Activated T-cell treated with anti-CD3 and anti-CD28 coated beads for 4 hours (primary cell): ENCODE results near the gene BARX1.
"Not testable (repeated sequence)": the region's sequence is repeated elsewhere in the genome, so short reads cannot be mapped to it uniquely, and the experiment has no call there.

ENCODE experiments used
- DNase-seq: peaks from one replicate; pipeline ENCODE4 v3.0.0-alpha.2; 2020

The BARX1 gene

DNA sequence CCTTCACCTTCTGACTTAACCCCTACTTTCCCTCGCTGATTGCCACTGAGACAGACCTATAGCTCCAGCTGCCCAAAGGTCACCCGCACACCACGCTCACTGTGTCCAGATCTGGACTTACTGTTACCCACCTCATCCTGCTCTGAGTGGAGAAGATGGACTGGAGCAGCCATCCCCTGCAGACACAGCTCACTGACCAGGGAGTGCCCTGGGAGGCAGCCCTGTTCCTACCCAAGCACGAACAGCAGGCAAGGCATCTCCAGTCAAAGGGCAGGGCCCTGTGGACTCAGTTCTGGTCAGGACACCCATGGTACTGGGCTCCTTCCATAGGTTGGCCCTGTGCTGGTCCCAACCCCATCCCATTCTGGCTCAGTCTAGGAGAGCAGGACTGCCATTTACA, 9.5 kb upstream of the BARX1 start:
- no peak for DNase-seq

DNA sequence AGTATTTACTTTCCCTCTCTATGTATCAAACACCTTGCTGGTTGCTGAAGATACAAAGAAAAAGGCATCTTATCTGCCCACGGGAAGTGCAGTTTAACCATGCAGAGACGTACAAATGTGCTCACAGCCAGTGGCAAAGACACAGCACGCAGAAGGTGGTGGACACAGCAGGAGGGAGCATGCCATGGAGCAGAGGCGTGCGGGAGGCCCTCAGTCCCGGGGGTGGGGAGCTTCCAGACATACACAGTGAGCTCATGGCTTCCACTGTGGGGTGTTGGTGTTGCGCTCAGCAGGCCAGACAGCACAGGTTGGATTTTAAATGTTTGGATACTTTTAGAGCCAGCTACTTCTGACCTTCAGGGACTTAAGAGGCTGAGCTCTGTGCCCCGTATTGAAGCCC, 8.8 kb upstream of the BARX1 start:
- no peak for DNase-seq

DNA sequence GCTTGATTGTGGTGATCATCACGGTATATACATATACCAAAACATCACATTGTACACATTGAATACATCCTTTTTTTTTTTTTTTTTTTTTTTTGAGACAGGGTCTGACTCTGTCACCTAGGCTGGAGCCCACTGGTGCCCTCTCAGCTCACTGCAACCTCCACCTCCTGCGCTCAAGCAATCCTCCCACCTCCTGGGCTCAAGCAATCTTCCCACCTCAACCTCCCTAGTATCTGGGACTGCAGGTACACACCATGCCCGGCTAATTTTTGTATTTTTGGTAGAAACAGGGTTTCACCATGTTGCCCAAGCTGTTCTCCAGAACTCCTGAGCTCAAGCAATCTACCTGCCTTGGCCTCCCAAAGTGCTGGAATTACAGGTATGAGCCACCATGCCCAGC, 8.3 kb upstream of the BARX1 start:
- DNase-seq, result not testable (repeated sequence)

DNA sequence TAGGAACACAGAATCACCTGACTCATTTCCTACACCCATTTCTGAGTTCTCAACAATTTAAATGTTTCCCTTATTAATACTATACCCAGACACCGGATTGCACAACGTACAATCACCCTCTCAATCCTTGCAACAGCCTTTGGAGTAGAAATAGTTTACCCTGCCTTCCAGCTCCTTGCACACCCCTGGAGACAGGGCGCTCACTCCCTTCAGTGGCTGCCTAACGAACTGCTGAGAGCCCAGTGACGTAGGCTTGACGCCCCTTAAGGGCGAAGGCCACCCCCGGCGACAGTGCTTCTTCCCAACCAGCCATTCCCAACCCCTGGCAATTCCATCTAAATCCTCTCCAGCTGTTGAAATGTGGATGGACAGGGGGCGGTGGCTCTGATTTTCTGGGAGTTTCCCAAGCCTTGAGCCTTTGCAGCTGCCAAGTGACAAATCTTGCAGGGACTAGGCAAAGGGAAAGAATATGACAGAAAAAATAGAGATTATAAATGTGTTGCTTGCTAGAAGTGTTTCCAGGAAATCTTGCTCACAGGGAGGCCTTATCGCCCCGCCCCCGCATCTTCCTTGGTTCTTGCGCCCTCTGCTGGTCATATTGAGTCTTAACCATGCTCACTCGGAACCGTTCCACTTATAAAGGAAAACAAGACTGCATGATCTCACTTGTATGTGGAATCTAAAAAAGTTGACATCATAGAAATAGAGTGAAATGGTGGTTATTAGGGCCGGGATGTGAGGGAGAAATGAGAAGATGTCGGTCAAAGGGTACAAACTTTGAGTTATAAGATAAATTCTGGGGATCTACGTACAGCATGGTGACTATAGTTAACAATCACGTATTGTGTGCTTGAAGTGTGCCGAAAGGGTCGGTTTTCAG, 7.6 kb upstream of the BARX1 start:
- DNase-seq, result peak; percentile 81

DNA sequence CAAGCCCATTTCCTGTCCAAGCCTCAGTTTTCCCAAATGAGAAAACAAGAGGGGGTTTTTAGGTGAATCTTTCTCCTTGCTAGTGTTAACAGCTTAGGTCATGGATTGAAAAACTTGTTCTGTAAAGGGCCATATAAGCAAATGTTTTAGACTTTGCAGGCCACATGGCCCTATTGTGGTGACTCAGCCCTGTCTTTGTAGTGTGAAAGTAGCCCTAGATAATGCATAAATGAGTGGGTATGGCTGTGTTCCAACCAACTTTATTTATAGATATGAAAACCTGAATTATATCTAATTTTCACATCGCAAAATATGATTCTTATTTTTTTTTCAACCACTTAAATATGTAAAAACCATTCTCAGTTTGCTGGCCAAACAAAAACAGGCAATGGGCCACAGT, 6.9 kb upstream of the BARX1 start:
- no peak for DNase-seq

DNA sequence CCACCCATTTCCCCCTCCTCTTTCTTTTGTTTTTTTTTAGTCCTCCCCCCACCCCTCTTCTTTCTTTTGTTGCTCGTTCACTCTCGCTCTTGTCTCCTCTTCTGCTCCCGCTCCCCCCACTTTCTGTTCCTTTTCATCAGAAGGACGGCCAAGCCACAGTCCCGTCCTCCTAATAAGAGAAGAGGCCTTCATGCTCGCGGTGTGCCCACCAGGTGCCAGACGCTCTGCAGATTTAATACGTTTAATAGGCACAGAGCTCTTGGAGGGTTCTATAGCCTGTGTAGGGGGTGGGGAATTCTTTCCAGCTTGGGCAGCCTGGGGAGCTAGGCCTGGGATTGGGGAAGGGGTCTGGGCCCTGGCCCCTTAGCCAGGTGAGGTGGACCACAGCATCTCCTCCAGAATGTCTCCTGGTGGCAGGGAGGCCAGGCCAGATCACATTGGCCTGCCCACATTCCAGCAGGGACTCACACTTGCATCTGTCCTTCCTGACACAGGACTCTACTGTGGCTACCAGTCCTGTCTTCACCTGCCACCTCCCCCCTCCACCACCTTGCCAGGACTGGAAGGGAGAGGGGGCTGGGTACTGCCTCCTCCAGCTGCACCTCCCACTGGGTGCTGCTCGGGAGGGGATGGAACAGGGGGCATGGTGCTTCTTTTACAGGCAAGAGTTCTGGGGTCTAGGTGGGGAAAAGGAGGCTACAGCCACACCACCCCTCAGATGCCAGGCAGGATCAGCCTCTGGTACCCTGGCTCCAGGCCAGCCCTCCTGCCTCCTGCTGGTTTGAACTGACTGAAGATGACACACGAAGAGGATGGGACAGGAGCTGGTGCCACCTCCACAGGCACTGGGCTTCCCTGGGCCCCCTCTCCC, 6.1 kb upstream of the BARX1 start:
- DNase-seq, result no peak

DNA sequence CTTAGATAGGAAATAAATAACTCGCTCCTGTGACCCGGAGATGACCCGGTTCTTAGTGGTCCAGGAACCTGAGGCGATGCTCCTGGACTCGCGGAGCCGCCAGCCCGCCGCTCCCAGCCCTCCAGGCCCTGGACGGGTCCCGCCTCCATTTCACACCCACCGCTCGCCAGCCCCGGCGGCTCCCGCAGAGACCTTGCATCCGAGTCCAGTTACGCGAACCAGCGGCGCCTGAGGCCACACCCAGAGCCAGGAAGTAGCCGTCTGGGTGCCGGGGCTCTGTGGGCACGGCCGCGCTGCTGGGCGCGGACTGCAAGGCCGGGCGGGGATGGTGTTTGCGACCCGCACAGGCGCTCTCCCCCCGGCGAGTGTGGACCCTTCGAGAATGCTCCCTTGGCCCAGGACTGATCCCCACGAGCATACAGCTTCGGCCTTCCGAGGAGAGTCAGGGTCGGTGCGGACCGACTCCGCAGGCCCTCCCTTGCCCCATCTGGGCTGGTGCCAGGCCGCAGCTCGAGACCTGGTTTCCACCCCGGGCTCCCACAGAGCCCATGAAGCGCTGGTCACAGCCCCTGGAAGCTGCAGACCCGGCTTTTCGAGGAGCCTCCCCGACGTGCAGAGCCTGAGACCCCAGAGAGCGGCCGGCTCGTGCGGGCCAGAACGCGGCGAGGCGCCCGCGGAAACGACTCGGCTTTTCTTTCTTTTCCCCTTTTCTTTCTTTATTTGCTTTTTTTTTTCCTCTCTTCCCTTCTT, 5.2 kb upstream of the BARX1 start:
- no peak for DNase-seq

DNA sequence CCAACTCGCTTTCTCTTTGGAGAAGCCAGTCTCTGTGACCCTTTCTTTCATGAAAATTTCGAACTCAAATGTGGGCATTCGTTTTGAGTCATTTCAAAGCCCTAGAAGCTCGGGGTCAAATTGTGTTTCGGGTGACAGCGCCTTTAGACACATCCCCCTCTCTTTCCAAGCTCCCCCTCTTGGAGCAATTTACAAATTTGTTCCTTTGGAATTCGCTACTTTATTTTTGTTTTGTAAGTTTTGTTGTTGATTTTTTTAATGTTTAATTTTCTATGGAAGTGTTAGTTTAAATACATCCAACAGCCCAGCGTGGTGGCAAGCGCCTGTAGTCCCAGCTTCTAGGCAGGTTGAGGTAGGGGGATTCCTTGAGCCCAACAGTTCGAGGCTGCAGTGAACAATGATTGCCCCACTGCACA, 4.6 kb upstream of the BARX1 start:
- DNase-seq, result no peak

DNA sequence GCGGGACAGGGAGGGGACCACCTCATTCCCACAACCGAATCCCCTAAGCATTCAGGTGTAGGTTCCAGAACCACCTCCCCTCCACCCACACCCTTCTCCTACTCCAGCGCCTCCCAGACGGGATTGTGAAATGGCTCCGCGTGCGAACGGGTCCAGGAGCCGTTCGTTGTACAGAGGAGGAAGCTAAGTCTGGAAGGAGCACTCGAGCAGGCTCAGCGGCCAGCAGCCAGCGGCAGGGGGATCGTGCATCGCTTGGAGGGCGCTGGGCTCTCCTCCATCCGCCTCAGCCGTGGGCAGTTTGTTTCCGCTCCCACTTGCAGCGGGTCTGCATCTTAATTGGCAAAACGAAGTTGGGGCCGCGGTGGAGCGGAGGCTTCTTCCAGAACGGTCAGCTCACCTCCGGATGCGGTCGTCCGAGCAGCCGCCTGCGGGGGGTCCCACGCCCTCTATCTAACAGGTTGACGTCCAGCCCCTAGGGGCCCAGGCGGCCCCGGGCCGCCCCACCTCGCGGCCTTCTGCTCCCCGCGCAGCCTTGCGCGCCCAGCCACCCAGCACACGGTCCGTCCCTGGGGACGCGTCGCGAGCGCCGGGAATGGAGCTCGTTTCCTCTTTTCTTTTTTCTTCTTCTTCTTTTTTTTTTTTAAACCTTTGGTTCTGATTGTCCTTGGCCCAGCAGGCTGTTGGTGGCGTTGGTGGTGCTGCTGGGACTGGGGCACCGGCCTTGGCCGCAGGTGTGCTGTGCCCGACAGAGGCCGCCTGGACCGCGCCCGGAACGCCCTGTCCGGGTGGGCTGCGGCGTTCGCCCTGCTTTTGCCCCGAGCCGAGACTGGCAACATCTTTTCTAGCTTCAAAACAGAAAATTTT, 3.9 kb upstream of the BARX1 start:
- no peak for DNase-seq

DNA sequence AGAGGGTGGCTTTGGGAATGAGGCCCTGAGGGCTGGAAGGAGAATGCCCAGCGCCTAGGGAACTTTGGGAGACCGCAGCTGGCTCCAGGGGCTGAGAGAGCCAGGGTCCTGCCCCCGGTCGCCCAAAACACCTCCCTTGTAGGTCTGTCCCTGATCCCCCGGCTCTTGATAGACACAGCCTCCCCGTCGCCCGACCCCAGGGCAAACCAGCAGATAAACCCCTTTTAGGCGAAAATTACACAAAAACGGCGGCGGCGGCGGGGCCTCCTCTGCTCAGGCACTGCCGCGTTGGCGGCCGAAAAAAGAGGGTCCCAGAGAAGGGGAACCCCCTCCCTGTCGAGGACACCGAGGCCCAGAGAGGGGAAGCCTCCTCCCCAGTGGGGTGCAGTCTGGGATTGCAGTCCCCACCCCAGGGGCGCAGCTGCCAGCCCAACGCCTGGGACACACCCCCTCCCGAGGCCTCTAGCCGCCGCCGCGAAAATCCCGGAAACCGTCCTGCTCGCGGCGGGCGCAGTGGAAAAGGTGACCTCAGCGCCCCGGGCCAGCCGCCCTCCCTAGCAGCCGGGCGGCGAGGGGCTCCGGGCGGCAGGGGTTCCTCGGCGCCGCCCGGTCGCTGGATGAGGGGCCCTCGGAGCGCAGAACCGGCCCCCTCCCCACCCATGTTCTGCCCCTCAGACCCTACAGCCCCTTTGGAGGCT, 3.1 kb upstream of the BARX1 start:
- no peak for DNase-seq

DNA sequence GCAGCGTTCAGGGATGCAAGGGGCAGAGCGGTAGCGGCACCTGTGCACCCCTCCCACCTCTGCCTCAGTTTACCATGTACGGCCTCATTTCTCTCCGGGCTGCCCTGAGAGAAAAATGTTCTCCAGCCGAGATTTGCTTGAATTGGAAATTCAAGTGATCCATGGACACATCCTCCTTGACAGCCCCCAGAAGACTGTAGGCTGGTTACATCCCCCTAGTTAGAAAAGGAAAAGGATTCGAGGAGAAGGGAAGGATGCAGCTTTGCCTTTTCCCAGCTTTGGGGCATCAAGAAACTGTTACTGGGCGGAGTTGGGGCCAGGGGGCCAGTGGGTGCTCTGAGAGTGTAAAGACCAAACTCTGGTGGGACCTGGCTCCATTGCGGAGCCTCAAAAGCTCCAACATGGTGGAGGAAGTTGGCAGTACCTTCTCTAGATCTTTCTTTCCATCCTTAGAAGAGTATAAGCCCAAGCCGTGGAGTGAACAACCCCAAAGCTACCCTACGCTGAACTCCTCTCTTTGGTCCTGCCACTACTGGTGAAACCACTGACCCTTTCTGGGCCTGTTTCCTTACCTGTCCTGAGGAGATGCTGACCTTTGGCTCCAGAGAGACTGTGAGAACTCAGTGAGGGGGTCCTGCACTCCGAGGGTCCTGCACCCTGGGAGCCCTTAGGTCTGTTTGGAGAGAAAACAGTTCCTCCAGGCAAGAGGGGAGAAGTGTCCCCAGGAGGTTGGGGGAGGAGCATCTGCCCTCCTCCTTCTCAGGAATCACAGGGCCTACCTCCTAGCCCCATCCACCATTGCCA, 1.0 kb upstream of the BARX1 start:
- no peak for DNase-seq

DNA sequence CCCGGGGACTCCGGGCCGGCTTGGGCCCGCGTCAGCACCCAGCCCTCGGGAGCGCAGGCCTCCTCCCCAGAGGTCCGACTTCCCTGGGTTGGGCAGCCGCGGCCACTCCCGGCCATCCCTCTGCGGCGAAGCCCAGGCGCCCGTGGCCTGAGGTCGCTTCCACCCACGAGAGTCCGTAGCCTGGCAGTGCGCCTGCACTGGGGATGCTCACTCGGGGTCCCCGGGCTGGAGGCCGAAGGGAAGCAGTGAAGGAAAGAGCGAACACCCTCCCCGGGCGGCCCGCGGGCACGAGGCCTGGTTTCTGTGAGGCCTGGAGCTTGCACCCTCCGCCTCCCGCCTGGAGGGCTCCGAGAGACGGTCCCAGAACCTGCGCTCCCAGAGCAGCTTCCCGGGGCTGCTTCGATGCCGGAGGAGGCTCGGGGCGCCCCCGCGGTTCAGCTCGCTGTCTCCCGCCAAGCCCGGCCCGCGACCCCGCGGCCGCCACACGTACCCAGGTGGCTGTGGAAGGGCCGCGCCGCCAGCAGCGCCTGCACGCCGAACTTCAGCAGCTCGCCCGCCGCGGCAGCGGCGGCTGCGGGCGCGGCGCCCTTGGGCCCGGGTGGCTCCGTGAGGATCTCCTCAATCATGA, 607 bp downstream of the BARX1 start:
- no peak for DNase-seq

DNA sequence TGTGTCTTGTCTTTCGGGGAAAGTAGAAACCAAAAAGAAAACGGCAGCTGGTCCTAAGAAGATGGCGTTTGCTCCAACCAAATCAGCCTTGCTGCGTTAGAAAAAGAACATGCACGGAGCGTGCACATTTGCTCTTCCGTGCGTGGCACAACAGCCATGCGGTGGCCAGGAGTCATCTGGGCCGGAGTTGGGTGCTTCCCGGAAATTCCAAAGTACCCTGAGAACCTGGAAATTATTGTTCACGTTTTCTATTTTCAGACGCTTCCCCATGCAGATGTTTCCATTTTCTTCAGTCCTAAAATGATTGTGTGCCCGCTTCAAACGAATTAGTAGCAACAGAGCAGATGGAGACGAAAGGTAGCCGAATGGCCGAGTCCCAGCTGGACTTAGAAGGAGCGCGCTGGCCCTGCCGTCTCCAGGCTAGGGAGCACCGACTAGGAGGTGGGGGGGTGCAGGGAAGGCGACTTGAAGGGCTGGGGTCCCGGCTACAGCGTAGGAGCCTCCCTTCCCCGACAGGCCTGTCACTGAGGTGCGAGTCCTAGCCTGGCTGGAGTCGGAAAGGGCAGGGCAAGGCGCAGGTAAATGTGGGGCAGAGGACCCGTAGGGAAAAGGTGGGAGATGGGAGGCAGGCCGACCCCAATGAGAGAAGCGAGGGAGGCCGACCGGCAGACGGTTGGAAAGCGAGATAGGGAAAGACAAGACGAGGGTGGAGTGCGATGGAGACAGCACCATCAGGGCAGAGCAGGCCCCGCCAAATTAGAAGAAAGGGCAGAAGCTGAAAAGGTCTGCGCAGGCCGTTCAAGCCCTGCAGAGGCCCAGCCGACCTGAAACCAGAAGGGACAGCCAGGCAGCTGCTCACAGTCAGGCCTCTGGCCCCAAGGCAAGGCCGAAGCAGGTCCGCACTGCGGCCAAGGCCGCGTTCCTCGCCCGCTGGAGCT, 1.4 kb downstream of the BARX1 start:
- DNase-seq, result no peak

DNA sequence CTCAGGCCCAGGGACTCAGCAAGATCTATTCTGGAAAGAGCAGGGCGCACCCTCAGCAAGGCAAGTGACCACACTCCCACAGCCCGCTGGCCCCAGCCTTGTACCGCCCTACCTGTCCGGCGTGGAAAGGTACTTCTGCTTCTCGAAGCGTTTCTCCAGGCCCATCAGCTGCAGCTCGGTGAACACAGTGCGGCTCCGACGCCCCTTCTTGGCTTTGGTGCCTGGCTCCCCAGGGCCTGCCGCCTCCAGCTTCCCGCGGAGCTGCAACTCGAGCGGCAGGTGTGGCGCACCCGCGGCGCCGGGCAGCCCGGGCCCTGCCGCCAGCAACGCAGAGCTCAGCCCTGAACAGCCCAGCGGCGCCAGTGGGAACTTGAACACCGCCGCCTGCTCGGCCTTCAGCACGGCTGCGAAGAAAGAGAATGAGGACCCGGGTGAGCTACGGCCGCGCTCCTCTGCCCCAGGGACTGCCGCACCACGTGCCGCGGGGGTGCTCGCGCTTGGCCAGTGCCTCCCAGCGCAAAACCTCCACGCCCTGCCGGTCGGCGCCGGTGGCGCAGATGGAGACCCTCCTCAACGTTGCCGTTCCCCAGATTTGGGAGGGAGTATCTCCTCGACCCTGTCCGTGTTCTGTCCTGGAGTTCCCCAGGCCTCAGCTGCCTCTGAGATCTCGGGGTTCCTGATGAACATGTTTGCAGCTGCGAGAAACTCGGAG, 2.2 kb downstream of the BARX1 start:
- DNase-seq, result no peak

DNA sequence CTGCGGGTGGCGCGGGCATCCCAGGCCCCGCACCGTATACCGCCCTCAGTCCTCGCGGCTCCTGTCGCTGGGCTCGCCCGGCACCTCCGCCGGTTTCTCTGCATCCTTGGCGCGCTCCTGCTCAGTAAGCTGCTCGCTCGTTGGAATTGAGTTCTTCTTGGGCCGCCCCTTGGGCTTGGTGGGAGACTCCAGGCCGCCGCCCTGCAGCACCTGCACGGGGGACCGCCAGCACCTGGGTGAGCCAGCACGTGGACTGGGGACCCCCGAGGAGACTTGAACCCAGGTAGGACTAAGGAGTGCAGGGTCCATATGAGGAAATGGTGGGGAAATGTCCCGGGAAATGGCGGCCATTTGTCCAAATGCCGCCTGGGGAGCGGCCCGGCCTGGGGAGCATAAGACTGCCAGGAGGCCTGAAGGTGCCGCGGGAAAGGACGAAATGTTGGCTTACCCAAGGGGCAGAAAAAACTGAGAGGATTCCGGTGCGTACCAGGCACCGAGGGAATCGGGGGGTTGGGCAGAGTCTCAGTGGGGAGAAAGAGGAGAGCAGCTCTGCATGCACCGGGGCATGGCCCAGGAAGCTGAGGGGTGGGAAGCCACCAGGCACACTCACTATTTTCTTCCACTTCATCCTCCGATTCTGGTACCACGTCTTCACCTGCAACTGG, 2.9 kb downstream of the BARX1 start:
- DNase-seq, result no peak

DNA sequence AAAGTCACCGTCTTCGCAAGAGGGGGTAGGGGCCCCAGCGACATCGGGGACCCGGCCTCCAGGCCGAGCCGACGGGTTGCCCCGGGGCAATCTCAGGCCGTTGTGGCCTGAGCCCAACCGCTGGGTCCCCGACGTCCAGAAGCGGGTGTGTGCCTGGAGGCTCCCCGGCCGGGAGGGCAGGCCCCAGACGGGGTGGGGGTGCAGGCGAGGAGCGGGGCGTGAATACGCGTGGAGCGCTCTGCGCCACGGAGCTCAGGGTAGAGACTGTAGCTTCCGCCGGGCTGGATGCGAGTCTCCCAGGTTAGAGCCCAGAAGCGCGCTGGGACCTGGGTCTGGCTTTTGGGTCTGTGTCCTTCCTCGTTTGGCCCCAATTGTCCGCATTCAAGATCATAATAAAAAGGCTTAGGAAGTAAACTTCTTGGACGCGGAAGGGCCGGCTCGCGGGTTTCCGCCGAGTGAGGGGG, 3.5 kb downstream of the BARX1 start:
- DNase-seq, result no peak
